Measurements from ENCODE around the gene DDX27.
"Not testable (repeated sequence)": the region's sequence is repeated elsewhere in the genome, so short reads cannot be mapped to it uniquely, and the experiment has no call there.

Gene DDX27

GRCh38 chr20:49219091-49219923, at the start of gene DDX27:
Gene DDX27 (plus strand): TSS chr20:49219416. CDS start chr20:49219449, 33 bp downstream.
- DNase-seq (ENCODE audit: low read depth in 2 of 2), result peak; percentile 94 to 96

DNA sequence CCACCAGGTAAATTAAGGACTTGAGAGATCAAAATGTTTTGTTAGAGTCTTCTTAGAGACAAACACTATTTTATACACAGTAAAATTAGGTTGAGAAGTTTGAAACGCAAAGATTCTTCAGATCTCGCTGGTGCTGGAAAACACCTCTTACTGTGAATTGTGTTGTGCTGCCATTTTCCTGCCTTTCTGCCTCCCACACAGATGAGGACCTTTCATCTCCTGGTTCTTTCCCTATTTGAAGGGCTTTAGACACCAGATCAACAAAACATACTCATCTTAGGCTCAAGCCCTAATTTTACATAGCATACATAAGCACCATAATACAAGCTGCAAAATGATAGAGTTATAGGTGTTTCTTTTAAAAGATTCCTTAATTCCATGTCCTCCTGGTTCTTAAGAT, 49.7 kb upstream of the DDX27 start:
- no peak for DNase-seq (ENCODE audit: low read depth in 2 of 2)

- DNase-seq (ENCODE audit: low read depth in 2 of 2), result no peak
These were observed 48.5 kb upstream of the DDX27 start for GRCh38 chr20:49170714-49171113.

DNA sequence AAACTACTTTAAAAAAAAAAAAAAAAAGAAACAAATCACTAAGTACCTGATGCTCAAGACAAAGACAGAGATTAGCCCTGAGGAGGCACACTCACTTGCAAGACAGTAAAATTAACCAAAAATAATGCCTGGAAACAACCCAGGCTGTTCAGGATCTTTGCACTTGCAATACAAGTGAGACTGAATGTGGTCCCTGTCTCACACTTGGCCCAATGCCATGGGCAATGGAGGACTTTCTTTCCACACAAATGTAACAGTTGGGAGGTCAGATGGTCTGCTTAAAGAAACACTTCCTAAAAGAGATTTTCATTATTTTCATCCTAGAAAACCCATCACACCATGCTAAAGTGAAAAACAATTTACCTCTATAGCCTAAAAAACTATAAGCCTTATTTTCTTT, 47.3 kb upstream of the DDX27 start:
- DNase-seq (ENCODE audit: low read depth in 2 of 2), result no peak

DNA sequence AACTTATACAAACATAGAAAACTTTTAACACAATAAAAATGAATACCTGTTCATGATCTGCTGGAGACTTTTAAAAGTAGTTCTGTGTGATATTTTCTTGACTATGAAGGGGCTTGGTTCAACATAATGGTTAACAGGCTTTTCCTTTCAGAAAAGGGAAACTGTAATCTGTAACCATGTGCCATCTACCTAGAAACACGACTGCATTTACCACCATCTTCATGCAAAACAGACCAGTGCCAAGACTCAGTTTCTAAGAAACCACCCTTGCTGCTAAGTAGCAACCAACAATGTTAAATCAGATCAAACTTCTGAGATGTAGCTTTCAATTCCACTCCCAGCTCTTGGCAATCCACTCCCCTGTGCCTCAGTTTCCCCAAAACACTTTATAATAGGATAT, 46.8 kb upstream of the DDX27 start:
- DNase-seq (ENCODE audit: low read depth in 2 of 2), result no peak

DNA sequence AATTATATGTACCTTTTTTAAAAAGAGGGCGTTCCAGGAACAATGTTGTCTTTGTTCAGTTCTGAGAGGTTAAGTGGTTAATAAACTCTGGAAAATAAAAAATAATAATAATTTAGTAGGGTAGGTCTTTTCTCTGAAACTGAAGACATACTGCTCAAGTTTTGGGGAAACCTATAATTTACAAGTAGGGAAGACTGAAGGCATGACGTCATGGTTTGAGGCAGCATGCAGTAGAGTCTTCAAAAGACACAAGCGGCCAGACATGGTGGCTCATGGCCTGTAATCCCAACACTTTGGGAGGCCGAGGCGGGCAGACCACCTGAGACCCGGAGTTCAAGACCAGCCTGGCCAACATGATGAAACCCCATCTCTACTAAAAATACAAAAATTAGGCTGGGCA, 45.0 kb upstream of the DDX27 start:
- DNase-seq (ENCODE audit: low read depth in 2 of 2), result no peak

GRCh38 chr20:49179368-49180277, 39.6 kb upstream of the DDX27 start:
- no peak for DNase-seq (ENCODE audit: low read depth in 2 of 2)

GRCh38 chr20:49181265-49181877, 37.8 kb upstream of the DDX27 start:
- no peak for DNase-seq (ENCODE audit: low read depth in 2 of 2)

- no peak for DNase-seq (ENCODE audit: low read depth in 2 of 2)
These were observed 35.8 kb upstream of the DDX27 start for GRCh38 chr20:49183444-49183843.

- not testable (repeated sequence) for DNase-seq (ENCODE audit: low read depth in 2 of 2)
These were observed 35.1 kb upstream of the DDX27 start for GRCh38 chr20:49184084-49184501.

- no peak for DNase-seq (ENCODE audit: low read depth in 2 of 2)
These were observed 34.5 kb upstream of the DDX27 start for GRCh38 chr20:49184691-49185070.

- DNase-seq (ENCODE audit: low read depth in 2 of 2), result no peak
These were observed 34.0 kb upstream of the DDX27 start for GRCh38 chr20:49185071-49185761.

GRCh38 chr20:49186535-49187329, 32.5 kb upstream of the DDX27 start:
- peak; percentile 26 to 44 for DNase-seq (ENCODE audit: low read depth in 2 of 2)

DNA sequence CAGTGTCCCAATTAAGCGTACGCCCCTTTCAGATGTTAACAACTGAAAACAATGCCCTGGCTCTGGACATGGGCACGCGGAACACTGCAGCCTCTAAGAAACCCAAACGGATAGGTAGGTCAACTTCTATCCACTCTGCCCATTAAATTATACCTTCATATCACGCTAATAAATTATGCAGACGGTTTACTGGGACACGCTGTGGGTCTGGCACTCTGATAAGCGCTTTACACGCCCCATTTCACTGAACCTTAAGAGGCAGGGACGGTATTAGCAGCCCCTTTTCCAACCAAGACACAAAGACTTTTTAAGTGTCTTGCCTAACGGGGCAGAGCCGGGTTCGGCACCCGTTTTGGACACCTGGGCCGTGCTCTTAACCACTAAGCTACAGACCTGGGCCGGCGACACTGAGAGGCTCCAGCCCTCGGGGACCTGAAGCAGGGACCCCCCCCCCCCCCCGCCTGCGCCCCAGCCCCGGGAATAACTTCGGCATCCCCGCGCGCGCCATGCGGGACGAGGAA, 31.8 kb upstream of the DDX27 start:
- DNase-seq (ENCODE audit: low read depth in 2 of 2), result no peak

DNA sequence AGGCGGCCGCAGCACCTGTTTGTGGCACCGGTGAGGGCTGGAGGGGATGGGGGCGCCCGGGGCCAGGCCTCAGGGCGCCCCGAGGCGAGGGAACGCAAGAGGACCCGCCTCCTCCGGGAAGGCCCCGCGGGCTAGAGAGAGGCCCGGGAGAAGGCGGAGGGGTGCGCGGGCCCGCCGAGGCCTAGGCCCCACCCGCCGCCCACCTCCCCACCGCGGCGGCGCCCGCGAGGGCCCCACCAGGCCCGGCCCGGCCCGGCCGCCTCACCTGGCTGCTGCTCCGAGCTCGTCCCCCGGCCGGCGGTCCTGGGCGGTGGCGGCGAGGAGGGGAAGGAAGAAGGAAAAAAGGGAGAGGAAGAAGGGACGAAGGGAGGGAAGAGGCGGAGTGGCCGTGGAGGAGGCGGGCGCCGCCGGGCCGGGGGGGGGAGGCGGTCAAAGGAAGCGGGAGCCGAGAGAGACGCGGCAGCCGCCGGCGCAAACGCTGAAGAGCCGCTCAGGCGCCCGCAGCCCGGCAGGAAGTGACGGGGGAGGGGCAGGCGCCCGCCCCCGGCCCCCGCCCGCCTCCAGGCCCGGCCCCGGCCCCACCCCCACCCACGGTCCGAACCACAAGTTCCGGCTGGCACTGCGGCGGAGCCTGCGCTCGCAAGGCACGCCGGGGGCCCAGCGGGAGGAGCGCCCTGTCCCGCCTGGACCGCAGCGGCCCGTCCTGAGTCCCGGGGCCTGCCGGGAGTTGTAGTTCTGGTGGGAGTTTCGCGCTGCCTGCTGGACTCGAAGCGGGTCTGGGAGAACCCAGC, 31.2 kb upstream of the DDX27 start, which contains the start of gene STAU1:
Gene STAU1, minus strand, starts transcription at position 484 of the 791 bp plus-strand sequence. CDS start 22,133 bp downstream, outside the sequence.
- DNase-seq (ENCODE audit: low read depth in 2 of 2), result peak; percentile 85 to 90

GRCh38 chr20:49192944-49193518, 26.2 kb upstream of the DDX27 start:
- not testable (repeated sequence) for DNase-seq (ENCODE audit: low read depth in 2 of 2)

DNA sequence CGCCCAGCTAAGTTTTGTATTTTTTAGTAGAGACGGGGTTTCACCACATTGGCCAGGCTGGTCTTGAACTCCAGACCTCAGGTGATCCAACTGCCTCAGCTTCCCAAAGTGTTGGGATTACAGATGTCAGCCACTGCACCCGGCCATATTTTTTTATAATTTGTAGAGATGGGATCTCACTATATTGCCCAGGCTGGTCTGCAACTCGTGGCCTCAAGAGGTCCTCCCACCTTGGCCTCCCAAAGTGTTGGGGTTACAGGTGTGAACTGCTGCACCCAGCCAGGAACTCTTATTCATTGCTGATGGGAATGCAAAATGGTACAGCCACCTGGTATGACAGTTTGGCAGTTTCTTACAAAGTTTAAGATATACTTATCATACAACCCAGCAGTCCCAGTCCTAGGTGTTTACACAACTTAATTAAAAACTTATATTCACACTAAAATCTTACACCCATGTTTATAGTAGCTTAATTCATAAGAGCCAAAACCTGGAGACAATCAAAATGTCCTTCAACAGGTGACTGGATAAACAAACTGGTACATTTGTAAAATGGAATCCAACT, 19.4 kb upstream of the DDX27 start:
- DNase-seq (ENCODE audit: low read depth in 2 of 2), result no peak

- no peak for DNase-seq (ENCODE audit: low read depth in 2 of 2)
These were observed 16.2 kb upstream of the DDX27 start for GRCh38 chr20:49203011-49203410.

DNA sequence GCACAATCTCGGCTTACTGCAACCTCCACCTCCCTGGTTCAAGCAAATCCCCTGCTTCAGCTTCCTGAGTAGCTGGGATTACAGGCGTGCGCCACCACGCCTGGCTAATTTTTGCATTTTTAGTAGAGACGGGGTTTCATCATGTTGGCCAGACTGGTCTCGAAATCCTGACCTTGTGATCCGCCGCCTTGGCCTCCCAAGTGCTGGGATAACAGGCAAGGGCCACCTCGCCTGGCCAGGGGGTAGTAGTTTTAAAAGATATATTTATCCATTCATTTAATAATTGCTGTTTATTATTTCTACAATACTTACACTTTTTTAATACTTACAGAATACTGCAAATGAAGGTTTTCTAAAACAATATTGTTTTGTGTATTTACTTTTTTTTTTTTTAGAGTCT, 15.5 kb upstream of the DDX27 start:
- no peak for DNase-seq (ENCODE audit: low read depth in 2 of 2)

All from stimulated activated CD8-positive, alpha-beta memory T cell treated with anti-CD3 and anti-CD28 coated beads, Interleukin-2, amount 100 ng/mL, for 1 hour (primary cell).